ENCODE data around the gene TRNT1. TPM values are rescaled to one million over a fixed set of nuclear protein-coding genes. Genes with fewer than 3 reads are reported as not detected.

Gene TRNT1
- total and polyA plus RNA-seq, 12 donors, result 8.4 to 32.9 (median 16.6) TPM

DNA sequence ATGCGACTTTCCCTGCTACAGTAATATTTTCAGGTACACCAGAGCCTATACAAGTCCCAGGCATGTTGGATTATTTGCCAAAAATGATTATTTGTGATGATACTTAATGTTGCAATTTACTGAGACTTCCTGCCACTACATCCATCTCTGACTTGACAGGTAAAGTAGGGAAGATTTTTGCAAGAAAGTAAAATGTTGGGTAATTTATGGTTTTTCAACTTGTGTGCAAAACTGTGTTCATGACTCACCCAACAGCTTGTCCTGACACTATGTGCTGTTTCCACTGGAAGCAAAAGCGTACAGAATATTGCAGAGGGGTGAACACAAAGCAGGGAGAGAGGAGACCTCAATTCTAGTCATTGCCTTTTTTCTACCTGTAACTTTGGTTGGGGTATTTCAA lies 58.1 kb downstream of the TRNT1 start:
- 33 to 53% (median 49%) methylated on average over 2 of the region's 2 CpGs for WGBS, 4 donors
- Histone ChIP-seq H3K36me3 (replicated peaks in 1 of 2) (no peaks in the 10 kb centered on the region), H3K4me3 (no peak overlapping the region), H3K27ac (no peak overlapping the region), H3K27me3 (no peaks in the 10 kb centered on the region), H3K4me1 (replicated peaks in 1 of 2) (peaks cover 0 to 1% of the 10 kb centered on the region in 2 donors), H3K9me3 (replicated peaks in 1 of 3) (peaks cover 0 to 10% (median 0%) of the 10 kb centered on the region in 3 donors)
- no peak for DNase-seq
- intact Hi-C loops (cut with DNase I), result no loop called here
- TF ChIP-seq POLR2A (IDR thresholded peaks at IDR 0.05), result no peak
- TF ChIP-seq, protein P1, sequence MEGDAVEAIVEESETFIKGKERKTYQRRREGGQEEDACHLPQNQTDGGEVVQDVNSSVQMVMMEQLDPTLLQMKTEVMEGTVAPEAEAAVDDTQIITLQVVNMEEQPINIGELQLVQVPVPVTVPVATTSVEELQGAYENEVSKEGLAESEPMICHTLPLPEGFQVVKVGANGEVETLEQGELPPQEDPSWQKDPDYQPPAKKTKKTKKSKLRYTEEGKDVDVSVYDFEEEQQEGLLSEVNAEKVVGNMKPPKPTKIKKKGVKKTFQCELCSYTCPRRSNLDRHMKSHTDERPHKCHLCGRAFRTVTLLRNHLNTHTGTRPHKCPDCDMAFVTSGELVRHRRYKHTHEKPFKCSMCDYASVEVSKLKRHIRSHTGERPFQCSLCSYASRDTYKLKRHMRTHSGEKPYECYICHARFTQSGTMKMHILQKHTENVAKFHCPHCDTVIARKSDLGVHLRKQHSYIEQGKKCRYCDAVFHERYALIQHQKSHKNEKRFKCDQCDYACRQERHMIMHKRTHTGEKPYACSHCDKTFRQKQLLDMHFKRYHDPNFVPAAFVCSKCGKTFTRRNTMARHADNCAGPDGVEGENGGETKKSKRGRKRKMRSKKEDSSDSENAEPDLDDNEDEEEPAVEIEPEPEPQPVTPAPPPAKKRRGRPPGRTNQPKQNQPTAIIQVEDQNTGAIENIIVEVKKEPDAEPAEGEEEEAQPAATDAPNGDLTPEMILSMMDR (IDR thresholded peaks at IDR 0.05), result no peak

DNA sequence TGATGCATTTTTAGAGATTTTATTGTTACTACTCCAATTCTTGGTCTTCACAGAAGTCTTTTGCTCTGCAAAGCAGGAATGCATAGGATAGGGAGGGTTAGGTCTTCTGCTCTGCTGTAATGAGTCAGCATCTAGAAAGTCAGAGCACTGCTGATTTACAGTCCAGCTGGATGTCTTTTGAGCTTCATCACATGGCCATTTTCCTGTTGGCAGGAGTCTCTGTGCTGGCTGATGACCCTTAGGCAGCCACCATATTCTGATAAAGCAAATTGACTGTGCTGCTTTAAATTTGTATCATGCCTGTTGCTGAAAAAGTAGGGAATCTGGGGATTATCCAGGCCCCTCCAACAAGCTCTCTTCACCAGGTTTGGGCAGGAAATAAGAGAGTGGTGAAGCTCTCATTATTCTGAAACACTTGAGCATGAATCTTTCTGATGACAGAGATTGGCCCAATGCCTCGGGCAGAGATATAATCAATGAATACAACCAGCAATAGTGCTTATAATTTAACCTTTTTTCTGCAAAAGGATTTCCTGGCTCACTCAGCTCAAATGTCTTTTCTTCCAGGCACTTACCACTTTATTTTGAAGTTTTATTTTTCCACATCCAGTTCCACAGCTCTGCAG lies 62.5 kb downstream of the TRNT1 start:
- Histone ChIP-seq H3K4me1 (replicated peaks in 1 of 2) (no peaks in the 10 kb centered on the region), H3K4me3 (no peak overlapping the region), H3K36me3 (replicated peaks in 1 of 2) (no peaks in the 10 kb centered on the region), H3K27ac (no peak overlapping the region), H3K27me3 (no peaks in the 10 kb centered on the region), H3K9me3 (replicated peaks in 1 of 3) (peaks cover 0 to 10% (median 0%) of the 10 kb centered on the region in 3 donors)
- TF ChIP-seq POLR2A (IDR thresholded peaks at IDR 0.05), result no peak
- TF ChIP-seq, protein P1 (IDR thresholded peaks at IDR 0.05), result no peak
- 20 to 43% (median 29%) methylated on average over 1 of the region's 1 CpG for WGBS, 4 donors
- intact Hi-C loops (cut with DNase I), result no loop called here
- DNase-seq, result peak in 4 of 7 donors; percentile 15 to 59 (median 23)

DNA sequence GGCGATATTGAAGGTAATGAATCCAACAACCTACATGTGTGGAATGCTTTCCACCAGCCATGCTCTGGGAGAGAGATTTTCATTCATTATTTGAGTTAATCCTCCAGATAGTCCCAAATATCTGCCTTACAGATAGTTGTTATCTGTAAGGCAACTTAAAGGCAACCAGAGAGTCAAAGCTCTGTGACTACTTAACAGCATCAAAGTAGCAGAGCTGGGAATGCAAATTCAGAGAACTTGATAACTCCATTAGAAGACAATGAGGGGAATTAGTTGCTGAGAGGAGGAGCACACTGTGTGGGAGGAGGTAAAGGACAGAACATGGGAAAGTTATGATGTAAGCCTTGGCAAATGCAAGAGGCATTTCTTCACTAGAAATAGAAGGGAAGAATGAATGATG lies 63.2 kb downstream of the TRNT1 start:
- Histone ChIP-seq H3K27ac (no peak overlapping the region), H3K36me3 (replicated peaks in 1 of 2) (no peaks in the 10 kb centered on the region), H3K4me1 (replicated peaks in 1 of 2) (no peaks in the 10 kb centered on the region), H3K27me3 (no peaks in the 10 kb centered on the region), H3K9me3 (replicated peaks in 1 of 3) (peaks cover 0 to 10% (median 0%) of the 10 kb centered on the region in 3 donors), H3K4me3 (no peak overlapping the region)
- no peak for TF ChIP-seq POLR2A (IDR thresholded peaks at IDR 0.05)
- TF ChIP-seq, protein P1 (IDR thresholded peaks at IDR 0.05), result no peak
- 51 to 91% (median 71%) methylated on average over 1 of the region's 1 CpG for WGBS, 4 donors
- no peak for DNase-seq
- intact Hi-C loops (cut with DNase I), result no loop called here

DNA sequence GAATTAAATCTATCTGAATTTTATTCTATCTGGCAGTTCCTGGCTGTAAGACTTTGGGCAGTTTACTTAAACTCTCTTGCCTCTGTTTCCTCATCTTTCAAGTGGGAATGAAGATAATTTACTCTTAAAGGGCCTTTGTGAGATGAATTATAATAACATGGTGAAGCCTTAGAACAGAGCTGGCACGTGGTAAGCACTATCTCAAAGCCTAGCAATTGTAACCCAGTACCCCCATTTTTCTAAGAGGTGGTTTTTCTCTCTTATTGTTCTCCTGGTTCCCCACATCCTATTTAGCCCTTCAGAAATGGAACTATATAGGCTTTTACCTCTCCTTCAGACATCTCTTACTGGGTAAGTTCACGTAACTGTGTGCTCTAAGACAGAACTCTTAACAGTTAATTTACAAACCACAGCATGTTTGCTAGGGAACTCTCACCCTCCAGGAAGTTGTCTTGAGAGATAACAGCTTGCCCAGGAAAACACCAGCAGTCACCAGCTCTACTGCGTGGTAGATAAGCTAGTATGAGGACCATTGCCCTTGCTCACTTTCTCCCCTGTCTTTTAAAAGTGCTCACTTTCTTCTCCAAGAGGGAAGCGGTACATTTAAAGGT lies 65.0 kb downstream of the TRNT1 start:
- TF ChIP-seq, protein P1 (IDR thresholded peaks at IDR 0.05), result no peak
- TF ChIP-seq POLR2A (IDR thresholded peaks at IDR 0.05), result no peak
- intact Hi-C loops (cut with DNase I), result no loop called here

More for the DNA sequence above, 65.0 kb downstream of the TRNT1 start:
- Histone ChIP-seq H3K4me1 (replicated peaks in 1 of 2) (no peaks in the 10 kb centered on the region), H3K36me3 (replicated peaks in 1 of 2) (no peaks in the 10 kb centered on the region), H3K27me3 (no peaks in the 10 kb centered on the region), H3K27ac (no peak overlapping the region), H3K9me3 (replicated peaks in 1 of 3) (peaks cover 0 to 3% (median 0%) of the 10 kb centered on the region in 3 donors), H3K4me3 (no peak overlapping the region)
- 30 to 37% (median 35%) methylated on average over 4 of the region's 4 CpGs for WGBS, 4 donors
- no peak for DNase-seq
